OCI-LY1 (cell line): ENCODE measurements around the gene PLCE1.

Source experiments
- EZH2 ChIP-seq: fragments of 200-600 bp; sonication (generic), shearing (Covaris generic); IDR thresholded peaks from 2 replicates; pipeline ENCODE4 v1.8.0; 2017; ENCODE audit warnings: borderline replicate concordance, mixed run types, mild to moderate bottlenecking, antibody characterized with exemption, low read length, moderate library complexity, mixed read lengths
- TF ChIP-seq, protein P1 (sequence below): fragments of 200-600 bp; sonication (generic), shearing (Covaris generic); IDR thresholded peaks from 2 replicates; pipeline ENCODE4 v1.5.1; 2017; ENCODE audit warnings: mild to moderate bottlenecking, antibody characterized with exemption, low read length, moderate library complexity, mixed read lengths

DNA sequence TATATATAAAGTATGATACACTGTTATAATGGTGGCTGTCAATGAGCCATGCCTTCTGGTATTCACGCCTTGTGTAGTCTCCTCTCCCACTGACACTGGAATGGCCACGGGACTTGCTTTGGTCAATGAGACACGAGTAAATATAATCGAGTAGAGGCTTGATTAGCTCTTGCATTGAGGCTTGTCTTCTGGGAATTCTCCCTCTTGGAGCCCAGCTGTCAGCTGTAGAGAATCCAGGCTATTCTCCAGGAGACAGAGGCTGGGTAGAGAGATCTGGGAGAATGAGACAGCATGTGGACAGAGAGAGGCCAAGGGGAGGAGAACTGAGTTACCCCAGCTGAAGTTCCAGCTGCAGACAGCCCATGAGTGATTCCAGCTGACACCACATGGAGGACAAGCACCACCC lies 25.2 kb upstream of the PLCE1 start:
- TF ChIP-seq, protein P1, sequence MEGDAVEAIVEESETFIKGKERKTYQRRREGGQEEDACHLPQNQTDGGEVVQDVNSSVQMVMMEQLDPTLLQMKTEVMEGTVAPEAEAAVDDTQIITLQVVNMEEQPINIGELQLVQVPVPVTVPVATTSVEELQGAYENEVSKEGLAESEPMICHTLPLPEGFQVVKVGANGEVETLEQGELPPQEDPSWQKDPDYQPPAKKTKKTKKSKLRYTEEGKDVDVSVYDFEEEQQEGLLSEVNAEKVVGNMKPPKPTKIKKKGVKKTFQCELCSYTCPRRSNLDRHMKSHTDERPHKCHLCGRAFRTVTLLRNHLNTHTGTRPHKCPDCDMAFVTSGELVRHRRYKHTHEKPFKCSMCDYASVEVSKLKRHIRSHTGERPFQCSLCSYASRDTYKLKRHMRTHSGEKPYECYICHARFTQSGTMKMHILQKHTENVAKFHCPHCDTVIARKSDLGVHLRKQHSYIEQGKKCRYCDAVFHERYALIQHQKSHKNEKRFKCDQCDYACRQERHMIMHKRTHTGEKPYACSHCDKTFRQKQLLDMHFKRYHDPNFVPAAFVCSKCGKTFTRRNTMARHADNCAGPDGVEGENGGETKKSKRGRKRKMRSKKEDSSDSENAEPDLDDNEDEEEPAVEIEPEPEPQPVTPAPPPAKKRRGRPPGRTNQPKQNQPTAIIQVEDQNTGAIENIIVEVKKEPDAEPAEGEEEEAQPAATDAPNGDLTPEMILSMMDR = no peak
- no peak for TF ChIP-seq EZH2
